Kasumi-1 (cell line): ENCODE measurements around the gene PROX1.

Source experiments
- DNase-seq, 2 experiments: peaks; one replicate each; lab custom pipeline; 2025; lab: John Stamatoyannopoulos, UW

Gene PROX1

DNA sequence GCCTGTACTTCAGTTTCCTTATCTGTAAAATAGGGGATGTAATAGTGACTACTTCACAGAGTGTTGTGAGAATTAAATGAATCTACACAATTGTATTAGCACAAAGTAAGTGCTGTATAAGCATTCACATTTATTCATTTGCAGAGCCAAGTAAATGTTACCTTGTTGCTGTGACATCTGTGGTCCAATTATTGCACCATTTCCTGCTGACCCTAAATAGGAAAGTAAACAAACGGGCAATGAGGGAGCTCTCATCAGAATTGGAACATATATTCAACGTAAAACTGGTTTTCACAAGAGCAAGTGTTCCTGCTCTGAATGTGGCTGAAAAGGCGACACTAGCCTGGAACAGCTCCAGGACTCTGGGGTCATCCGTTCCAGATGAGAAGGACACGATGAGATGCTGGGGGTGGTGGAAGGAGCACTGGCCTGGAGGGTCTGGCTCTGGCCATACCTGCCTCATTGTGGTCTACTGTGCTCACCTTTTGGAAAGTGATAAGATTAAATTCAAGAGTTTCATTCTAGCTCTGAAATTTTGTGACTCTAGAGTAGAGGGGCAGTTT is 34.5 kb downstream of the PROX1 start:
- no peak for DNase-seq

DNA sequence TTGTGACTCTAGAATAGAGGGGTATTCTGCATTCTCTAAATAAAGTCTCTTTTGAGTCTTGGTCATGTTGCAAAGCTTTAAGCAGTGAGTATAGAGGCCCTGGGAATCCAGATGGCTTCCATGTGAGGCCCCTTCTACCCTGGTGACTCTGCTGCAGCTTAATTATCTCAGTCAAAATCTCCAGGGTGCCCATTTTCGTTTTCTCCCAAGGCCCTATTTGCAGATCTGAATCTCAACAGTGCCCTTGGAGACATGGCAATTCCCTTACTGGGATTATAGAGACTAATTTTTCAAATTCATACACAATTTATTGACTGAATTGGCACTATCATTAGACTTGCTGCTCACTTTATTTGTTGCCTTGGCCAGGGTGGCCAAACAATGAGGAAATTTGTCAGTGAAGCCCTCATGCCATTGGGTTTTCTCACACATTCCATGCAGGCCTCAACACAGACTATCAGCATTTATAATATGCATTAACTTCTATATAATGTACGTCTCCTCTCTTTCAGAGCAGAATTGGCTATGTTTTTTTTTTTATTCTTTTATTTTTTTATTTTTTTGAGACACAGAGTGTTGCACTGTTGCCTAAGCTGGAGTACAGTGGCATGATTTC is 35.1 kb downstream of the PROX1 start:
- no peak for DNase-seq

DNA sequence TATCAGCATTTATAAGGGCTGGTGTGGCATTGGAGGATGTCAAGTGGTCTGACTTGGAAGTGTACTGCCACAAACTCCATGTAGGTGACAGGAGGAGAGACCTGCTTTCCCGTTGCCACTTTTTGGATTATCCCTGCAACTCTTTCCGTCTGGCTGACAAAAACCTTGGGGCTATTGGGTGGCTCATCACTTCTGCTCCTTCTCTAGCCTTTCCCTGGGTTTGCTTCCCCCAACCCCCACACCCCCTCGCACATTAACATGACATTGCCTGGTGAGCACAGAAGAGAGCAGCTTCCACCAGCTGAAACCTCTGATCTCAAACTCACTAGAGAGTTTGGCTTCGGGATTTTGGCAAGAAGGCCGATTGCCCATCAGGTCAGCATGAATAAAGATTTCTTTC is 39.2 kb downstream of the PROX1 start:
- DNase-seq: no peak

DNA sequence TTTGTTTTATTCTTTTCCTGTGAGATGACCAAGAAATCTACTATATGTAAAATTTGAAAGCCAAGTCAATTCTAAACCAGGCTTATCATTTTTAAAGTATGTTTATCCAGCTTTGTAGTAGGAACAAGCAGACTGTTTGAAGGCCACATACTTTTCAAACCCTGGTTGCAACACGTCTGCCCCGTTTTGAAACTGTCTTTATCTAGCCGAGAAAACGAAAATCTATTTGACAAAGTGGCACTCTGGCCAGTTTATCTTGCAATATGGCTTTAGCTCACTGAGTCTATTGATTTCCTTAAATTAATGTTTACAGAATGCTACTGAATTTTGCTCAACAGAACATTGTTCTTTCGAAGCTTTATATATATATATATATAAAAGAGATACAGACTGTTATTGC is 39.7 kb downstream of the PROX1 start:
- no peak for DNase-seq

DNA sequence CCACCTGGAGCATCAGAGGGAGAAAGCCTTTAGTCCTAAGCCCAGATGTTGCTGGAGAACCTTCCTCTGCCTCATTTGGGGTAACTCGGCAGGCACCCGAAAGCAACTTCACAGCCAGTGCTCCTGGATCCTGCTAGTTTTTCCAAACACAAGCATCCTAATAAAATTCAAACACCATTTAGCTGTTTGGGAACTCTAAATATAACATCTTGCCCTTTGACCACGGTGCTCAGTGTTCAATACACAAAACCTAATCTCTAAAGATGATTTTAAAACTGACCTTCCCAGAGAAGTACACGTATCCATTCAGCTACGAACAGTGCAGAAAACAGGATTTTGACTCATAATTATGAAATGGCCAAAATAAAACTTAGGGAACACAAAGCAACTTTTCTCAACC is 40.3 kb downstream of the PROX1 start:
- DNase-seq: no peak

DNA sequence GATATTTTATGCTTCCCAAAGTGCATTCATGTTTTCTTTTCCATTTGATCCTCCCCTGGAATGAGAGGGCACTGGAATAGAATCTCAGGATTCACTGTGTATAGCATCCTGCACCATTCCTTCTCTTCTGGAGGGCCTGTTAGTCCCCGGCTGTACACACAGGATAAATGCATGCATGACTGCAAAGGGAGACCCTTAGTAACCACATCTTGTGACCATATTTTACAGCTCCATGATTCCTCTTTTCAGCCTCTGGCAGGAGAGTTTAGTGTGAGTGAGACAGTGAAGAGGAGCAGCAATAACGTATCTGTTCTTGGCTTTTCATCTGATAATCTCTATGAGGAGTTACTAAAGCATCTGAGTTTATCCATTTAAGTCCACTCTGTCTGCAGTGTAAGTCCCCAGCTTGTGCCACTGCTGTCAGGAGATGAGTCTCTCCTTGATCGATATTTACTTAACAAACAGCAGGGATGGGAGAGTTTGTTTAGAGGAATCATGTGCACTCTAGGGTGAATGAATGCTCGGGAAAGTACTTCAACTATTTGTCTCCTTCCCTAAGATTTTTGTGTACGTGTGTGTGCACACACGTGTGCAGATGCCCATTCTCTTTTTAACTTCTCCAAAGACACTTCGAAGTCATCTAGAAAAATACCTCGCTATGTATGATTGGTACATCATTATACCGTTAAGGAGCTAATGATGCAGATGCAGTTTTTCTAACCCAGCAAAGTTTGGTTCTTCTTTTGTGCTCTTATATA is 41.1 kb downstream of the PROX1 start:
- DNase-seq: no peak

DNA sequence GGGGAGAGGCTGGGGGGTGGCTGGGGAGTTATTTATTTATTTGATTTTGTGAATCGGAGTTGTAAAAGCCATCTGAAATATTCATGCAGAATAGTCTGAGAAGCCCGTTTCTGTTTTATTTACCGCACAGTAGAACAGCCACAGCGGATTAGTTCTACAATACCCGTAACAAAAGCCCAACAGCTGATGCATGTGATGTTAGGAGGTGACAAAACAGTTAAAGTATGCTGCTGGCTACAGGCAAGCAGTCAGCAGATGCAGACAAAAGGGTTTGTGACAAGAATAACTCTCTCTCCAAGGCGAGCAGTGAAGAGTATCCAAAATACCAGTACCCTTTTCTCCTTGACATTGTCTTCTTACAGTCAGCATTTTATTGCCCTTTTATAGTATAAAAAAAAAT is 42.0 kb downstream of the PROX1 start:
- no peak for DNase-seq

DNA sequence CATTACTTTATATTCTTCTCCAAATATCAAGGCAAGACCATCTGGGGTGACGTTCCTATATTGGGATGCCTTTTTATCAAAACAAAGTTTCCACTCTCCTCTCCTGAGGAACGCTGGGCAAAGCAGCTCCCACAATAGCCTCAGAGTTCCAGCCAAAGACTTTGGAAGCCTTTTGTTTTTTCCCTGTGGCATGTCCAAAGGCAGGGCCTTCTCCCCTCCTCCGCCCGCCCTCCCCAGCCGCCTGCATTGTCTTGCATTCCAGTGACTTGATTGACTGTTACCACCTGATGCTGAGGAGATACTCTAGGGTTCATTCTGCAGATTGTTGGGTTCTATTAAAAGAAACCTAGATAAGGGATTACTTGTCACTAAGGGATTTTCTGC is 43.5 kb downstream of the PROX1 start:
- no peak for DNase-seq

DNA sequence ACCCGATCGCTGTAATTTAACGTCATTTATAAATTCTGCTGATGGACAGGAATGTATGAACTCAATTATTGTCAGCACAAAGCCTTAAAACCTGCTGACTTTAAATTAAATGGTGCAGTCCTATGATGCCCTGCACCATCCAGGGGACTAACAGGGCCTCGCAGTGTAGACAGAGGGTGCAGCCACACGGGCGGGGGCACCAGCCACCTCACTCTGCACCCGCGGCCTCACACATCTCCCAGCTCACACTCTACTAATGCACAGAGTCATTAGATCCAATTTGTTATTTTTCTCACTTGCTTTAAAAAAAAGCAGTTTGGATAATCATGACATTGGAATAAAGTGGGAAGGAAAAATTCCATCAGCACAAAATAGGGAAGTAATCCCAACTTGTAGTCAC is 49.7 kb downstream of the PROX1 start:
- DNase-seq: no peak

DNA sequence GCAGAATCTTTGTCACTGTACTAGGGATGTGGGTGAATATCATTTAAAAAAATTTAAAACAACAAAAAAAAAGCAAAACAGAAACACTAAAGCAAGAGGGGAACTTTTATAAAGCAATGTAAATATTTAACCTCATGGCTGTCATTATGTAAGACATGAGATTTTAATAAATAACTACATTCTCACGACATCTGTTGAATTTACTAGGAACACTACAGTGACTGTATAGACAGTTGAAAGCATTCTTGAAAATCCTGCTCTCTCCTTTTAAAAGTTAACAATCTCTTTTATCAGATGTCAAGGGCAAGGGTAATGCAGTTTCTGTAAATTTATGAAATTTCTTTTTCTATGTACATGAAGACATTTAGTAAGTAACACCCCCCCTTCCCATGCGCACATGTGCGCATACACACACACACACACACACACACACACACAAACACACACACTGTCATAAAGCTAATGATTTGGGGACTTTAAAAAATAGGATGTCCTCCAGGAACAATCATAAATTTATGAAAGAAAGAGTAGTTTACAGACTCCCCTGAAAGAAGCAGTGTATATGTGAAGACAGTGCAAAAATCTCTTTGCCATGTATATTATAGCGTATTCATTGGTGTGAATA is 51.7 kb downstream of the PROX1 start:
- no peak for DNase-seq

DNA sequence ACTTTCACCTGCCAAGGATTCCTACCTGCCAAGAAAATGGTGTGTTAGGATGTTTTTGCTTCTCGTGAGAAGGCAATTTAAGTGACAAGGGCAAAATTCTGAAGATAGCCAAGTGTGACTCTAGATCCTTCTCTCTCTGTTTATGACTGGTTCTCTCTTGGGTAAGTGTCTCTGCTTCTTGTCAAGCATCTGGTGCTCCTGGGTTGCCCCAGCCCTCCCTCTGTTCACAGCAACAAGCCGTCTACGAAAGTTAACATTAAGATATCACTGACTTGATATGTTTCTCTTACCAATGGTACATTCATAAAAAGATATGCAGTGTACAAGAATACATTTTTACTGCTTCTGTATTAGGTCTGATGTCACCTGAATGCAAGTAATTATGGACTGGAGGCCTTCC is 55.4 kb downstream of the PROX1 start:
- DNase-seq: no peak

DNA sequence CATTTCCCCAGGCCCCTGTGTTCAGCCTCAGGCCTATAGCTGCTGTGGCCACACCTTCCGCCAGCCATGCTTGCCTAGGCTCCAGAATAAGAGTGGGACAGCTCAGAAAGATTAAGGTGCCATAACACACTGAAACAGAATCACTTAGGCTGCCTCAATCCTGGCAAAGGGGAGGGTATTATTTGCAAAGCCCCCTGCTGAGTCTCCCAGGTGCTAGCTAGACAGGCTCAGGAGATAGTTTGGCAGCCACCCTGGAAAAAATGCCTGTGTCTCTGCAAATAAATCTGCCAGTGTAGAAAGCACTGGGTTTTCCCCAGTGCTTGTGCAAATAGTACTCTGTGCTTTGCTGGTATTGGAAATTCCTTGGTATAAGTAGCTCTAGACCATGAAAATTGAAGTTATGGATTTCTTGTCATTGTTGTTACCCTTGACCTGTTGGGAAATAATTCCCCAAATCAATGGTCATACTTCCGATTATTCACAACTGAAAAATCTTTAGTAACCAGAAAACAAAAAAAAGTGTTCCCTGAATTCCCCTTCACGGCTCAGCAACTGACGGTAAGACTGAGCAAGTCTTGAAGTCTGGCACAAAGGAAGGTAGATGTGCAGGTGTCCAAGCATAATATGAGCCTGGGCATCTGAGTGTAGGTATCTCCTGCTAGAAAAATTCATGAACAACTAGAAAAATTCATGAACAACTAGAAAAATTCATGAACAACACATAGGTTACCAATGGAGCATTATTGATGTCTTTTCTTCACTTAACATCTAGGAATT is 56.9 kb downstream of the PROX1 start:
- DNase-seq: no peak

DNA sequence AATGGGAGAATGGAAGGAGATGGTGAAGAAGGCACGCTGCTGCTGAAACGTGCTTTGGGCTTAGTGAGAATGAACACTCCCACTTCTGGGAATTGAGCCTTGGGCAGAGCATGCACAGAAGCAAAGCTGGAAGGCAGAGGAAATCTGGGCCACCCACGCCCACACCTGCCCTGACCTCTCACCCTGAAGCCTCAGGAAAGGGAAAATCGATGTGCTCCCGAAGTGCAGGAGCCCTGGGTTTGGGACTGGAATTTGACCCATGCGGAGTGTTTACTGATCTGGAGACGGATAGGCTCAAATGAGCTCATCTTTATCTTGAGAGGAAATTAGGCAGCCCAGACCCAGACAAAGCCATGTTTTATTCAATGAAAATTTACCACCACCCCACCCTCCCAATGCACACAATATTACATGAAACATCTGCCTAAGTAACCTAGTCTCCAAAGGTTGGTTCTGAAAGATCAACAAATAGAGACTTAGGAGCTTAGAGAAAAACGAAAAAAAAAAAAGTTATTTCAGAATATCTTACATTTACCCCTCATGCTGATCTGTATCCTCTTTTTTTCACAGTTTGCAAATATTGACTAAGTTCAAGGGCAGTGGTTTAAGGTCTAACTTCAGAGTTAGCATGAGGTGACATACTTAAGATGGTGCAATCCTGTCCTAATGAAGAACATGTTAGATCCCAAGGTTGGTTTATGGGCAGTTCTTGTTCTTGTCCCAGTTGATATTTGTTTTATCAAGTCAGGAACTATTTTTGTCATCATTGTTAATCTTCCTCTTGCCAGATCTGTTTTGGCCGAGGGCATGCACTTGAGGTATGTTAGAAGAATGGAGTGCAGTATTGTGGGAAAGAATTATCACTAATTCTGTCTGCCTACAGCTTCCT is 63.0 kb downstream of the PROX1 start:
- no peak for DNase-seq

DNA sequence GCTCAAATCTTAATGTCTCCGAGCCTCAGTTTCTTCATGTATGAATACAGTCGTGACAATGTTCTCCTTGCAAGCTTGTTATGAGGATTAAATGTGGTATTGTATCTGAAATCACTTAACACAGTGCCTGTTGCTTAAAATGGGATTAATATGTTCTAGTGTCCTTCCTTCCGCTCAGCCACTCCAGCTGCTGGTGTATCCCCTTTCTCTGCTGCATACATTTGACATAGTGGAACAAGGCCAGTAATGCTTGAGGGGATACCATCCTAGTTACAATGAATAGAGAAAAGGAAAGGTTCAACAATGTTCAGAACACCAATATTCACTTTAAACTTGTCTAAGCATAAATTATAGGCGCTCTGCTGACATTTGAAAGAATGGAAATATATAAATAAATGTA is 64.0 kb downstream of the PROX1 start:
- no peak for DNase-seq

DNA sequence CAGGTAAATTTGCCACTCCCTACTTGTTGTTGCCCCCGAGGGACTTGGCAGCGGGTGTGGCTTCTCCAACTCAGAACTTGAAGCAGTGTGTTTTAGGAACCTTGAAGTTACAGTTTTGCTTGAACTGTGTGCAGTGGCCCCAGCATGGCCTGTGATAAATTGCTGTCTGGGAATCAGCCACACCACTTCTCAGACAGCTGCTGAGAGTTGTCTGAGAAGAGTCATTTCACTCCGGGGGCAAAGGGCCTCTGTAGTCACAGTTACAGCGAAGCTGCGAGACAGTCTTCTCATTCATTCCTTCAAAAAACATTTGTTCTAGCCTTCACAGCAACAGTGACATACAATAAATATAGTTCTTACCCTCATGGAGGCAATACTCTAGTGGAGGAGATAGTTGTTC is 70.3 kb downstream of the PROX1 start:
- no peak for DNase-seq

DNA sequence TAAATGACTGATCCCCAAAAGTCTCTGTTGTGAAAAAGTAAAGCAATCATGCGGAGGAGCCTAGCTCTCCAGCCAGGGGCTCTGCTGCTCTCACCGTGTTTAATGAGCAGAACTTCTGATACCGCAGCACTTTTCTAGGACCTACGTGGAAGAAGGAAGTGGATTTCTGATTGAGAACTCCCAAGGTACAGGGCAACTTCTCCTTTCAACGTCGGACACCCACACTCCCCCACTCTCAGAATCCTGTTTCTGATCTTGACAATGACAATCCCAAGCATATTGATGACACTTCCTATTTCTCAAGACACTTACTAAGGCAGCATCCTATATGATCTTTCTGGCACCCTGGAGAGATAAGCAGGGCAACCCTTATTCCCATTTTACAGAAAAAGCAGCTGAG is 78.4 kb downstream of the PROX1 start:
- DNase-seq: peak in 1 of 2 experiments; percentile 1

DNA sequence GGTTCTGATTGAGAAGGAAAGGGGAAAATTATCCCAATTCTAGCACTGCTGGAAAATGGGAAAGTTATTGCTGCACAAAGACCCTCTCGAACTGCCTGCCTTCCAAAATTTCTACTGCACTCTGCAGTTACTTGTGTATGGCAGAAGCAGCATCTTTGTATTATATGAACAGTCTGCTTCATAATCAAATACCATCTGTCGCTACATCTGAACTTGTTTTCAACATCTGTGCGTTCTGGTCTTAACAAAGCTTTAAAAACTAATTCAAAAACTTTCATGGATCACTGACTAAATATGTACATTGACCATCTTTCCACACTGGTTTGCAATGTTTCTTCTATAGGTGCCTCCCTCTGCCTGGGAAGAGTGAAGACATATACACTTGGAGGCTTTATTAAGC is 79.2 kb downstream of the PROX1 start:
- DNase-seq: no peak

DNA sequence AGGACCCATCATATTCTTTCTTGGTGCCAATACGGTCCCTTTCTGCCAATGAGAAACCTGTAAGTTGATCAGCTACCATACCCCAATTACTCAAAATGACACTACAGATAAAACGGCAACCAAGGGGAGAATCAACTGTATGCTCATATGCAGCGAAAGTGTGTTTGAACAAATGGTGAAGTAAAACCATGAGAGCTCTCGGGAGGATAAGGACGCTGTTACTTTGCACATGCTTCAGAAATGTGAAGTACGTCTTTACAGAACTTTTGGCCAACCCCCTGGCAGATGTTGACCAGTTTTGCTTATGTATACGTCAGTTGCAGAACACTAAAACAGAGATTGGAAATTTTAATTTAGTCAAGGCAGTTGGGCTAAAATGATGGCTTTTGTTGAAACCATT is 79.6 kb downstream of the PROX1 start:
- DNase-seq: no peak

DNA sequence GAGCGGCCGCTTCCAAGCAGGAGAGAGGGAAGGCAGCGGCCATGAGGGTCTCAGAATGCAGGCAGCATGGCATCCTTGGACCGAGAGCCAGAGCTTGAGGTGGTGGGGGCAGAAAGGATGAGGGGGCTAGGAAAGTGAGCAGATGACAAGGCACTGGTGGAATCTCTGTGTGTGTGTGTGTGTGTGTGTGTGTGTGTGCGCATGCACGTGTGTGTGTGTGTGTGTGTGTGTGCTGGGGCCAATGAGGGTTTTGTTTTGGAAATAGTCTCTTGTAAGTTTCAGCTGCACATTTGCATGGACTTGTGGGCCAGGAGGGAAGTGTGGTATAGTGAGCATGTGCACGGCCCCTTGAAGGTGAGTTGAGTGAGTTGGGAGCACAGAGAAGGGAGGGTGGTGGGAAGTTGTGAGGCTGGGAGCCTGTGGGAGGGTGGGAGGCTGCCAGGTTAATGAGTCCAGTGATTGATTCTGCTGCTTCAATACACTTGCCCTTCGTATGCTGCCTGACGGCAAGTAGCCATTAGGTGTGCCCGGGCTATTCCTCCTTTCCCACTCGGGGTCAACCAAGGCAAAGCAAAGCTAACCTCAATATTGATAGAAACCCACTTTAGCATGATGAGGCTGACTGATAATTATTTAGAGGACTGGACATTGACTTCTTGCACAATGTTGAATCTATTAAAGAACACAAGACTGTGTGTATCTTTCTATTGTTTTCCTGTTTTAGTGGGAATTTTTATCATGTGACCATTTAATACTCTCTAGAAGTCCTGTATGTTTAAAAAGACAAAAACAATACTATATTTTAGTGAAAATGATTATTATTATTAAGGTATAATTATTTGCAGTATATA is 80.3 kb downstream of the PROX1 start:
- no peak for DNase-seq

DNA sequence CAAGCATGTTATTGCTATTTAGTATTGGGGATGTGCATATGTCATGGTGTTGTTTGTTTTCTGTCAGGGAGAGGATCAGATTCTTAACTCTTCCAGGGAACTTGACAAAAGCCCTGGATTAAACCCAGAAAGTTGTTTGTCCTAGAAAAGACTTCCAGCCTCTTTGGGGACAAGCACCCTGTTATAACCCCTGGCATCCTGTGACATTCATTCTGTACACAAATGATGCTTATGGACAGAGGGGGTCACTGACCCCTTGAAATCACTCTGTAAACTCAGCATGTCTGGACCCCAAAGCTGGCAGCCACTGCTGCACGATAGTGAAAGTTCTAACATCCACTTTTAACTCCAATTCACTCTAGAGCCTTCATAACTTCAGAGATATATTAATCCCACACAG is 81.2 kb downstream of the PROX1 start:
- no peak for DNase-seq

DNA sequence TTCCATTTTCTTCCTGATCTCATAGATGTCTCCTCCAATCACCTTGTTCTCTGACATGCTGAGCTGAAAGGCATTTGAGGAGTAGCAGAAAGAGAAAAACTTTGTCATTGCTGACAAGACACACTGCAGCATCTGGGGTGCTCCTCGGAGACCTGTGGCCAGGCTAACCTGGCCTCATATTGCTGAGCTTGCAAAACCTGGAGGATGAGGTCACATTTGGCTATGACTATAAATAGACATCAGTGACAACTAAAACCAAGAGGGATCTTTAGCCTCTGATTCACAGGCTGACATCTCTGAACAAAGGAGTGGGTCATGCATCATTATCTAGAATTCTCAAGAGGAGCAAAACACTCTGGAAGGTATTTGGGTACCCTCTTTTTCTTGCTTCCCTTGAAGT is 83.7 kb downstream of the PROX1 start:
- DNase-seq: no peak
